Stimulated activated memory B cell treated with anti-CD40 and anti-IgM and Interleukin-4, amounts not matched to agents 10 μg/mL and 1 μg/mL and 100 μg/mL, for 72 hours (primary cell): ENCODE results near the gene RB1.

Experiments used
- ATAC-seq: fragments of 150-1000 bp; cut with Tn5 transposase; 2 replicates; pipeline ENCODE4 v1.10.0; 2021
- H3K27ac Mint-ChIP-seq: one replicate; pipeline ENCODE4 v1.8.0; 2022; ENCODE audit warnings: mild to moderate bottlenecking, mixed read lengths
- H3K27me3 Mint-ChIP-seq: one replicate; pipeline ENCODE4 v1.8.0; 2022; ENCODE audit warnings: mixed read lengths
- H3K36me3 Mint-ChIP-seq: one replicate; pipeline ENCODE4 v1.8.0; 2022; ENCODE audit warnings: mixed read lengths
- H3K4me1 Mint-ChIP-seq: one replicate; pipeline ENCODE4 v1.8.0; 2022; ENCODE audit warnings: mixed read lengths
- H3K4me3 Mint-ChIP-seq: one replicate; pipeline ENCODE4 v1.8.0; 2022; ENCODE audit warnings: mild to moderate bottlenecking, moderate library complexity, mixed read lengths
- H3K9me3 Mint-ChIP-seq: one replicate; pipeline ENCODE4 v1.8.0; 2022; ENCODE audit warnings: mixed read lengths

RB1 gene

DNA sequence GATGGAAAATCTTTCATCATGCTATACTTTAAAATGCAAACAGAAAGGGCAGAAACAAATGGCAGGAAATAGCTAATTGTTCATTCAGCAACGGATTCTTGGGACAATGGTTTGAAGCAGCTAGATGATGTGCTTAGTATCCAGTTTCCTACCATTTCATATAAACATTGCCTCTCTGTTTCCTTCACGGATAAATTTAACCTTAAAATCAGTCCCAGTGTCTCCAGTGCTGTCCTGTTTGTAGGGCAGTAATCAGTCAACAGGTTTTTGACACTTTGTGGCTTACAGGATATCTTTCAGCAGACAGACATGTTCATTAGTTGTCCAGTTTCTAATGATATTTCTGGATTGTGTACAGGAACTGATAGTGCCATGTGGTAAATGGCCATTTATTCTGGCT lies 24.7 kb upstream of the RB1 start:
- Mint-ChIP-seq H3K27me3 (no peaks in the 10 kb centered on the region), H3K4me3 (no peak overlapping the region), H3K9me3 (no peaks in the 10 kb centered on the region), H3K27ac (no peak overlapping the region), H3K4me1 (no peaks in the 10 kb centered on the region), H3K36me3 (no peaks in the 10 kb centered on the region)
- no peak for ATAC-seq

DNA sequence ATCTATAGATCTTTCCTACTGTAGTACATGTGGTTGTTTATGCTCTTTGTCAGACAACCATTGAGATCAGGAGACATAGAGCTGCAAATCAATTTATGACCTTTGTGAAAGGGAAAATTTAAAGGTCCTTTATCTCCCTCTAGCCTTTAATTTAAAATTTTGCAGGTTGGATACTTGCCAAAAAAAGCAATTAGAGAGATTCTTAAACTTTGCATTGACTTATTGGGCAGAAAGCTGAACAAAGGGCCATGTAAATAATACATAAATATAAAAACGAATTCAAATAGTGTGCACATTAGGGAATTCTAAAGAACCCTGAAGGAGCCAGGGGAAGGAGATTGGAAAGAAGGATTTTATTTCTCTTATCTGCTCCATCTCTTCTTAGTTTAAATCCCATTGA lies 22.0 kb upstream of the RB1 start:
- Mint-ChIP-seq H3K27me3 (no peaks in the 10 kb centered on the region), H3K9me3 (no peaks in the 10 kb centered on the region), H3K4me1 (peaks cover 15% of the 10 kb centered on the region), H3K27ac (no peak overlapping the region), H3K4me3 (no peak overlapping the region), H3K36me3 (no peaks in the 10 kb centered on the region)
- ATAC-seq, result no peak

DNA sequence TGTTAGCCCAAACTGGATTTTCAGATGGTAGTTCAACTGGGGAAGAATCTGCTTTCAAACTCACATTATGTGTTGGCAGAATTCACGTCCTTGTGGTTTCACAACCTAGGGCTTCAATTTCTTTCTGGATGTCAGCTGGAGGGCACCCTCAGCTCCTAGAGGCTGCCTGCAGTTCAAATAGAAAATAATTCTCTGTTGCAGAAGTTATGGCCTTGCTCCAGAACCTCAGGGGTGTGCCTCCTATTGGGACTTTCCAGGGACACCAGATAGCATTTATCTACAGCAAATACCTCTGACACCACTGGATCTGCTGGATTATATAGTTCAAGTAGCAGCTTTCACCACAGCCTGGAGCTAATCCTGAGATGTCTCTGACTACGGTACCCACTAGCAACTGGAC lies 11.8 kb upstream of the RB1 start:
- H3K27me3 Mint-ChIP-seq, result no peaks in the 10 kb centered on the region
- no peaks in the 10 kb centered on the region for H3K9me3 Mint-ChIP-seq
- peaks cover 20% of the 10 kb centered on the region for H3K4me1 Mint-ChIP-seq
- no peak overlapping the region for H3K27ac Mint-ChIP-seq
- H3K36me3 Mint-ChIP-seq, result no peaks in the 10 kb centered on the region
- H3K4me3 Mint-ChIP-seq, result no peak overlapping the region
- ATAC-seq, result no peak

DNA sequence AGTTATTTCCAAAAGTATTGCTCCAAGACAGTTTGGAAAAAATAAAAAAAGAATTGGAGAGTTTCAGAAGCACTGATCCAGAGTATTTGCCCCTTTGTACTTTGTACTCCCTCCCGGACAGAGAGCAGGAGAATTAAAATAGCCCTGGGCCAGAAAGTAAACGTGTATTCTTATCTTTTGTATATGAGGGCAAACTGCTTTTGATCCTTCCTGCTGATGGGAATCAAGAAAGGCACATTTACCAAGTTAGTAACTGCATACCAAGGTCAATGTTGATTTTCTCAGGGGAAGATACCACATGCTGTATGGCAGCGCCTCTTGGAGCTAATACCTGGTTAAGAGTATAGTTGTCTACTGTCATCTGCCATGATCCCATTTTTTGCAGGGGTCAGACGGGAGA lies 10.9 kb upstream of the RB1 start:
- Mint-ChIP-seq H3K9me3 (no peaks in the 10 kb centered on the region), H3K36me3 (no peaks in the 10 kb centered on the region), H3K27ac (no peak overlapping the region), H3K4me1 (peaks cover 14% of the 10 kb centered on the region), H3K27me3 (no peaks in the 10 kb centered on the region), H3K4me3 (no peak overlapping the region)
- ATAC-seq, result no peak

DNA sequence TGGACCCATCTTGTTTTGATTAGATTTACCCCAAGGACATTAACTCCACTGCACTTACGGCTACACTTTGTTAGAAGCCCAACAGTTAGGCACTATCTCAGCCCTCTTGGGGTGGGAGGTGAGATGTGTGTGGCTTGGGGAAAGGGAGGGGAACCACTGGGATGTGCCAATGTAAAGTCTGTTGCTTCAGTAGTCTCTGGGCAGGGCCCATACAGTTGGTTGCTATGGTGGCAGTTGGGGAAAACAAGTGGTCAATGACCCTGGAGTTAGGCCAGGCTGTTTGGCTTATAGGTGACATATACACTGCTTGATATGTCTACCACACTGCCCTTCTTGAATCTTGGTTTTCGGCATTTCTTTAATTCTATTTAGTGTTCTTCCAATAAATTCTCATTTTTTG lies 8.9 kb upstream of the RB1 start:
- no peak for ATAC-seq
- Mint-ChIP-seq H3K36me3 (no peaks in the 10 kb centered on the region), H3K9me3 (no peaks in the 10 kb centered on the region), H3K4me3 (no peak overlapping the region), H3K27me3 (no peaks in the 10 kb centered on the region), H3K4me1 (peaks cover 15% of the 10 kb centered on the region), H3K27ac (no peak overlapping the region)

DNA sequence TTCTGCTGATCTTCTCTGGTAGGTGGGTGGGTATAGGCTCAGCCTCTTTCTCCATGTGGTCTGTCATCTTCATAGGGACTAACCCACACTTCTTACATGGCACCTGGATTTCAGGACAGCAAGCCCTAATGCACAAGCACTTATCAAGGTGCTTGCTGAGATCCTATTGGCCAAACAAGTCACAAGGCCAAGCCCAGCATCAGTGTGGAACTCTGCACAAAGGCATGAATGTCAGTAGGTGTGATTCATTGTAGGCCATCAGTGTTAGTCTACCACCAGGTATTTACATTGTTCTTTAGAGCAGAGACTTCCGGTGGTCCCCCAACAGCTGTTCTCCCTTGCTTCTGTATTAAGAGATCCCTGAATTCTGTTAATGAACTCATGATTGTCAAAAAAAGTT lies 8.3 kb upstream of the RB1 start:
- Mint-ChIP-seq H3K4me3 (no peak overlapping the region), H3K27ac (no peak overlapping the region), H3K36me3 (no peaks in the 10 kb centered on the region), H3K4me1 (peaks cover 19% of the 10 kb centered on the region), H3K27me3 (no peaks in the 10 kb centered on the region), H3K9me3 (no peaks in the 10 kb centered on the region)
- ATAC-seq, result no peak

DNA sequence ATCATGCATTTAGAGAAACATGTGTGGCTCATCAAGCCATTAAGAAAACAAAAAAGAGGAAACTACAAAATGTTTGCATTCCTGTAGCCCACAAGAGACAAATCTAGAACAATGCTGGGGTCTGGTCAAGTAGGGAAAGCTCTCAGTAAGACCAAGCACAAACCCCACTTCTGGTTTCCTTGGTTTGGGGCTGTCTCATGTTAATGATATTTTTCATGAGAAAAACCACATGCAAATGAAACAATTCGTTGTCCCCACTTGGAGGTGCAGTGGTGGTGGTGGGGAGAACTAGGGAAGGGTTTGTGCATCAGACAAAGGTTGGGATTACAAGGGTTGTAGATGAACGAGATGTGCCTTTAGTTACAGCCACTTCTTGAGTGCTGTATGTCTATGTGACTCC lies 7.0 kb upstream of the RB1 start:
- ATAC-seq, result peak; percentile 88
- Mint-ChIP-seq H3K4me1 (peaks cover 19% of the 10 kb centered on the region), H3K27me3 (no peaks in the 10 kb centered on the region), H3K36me3 (no peaks in the 10 kb centered on the region), H3K4me3 (no peak overlapping the region), H3K9me3 (no peaks in the 10 kb centered on the region), H3K27ac (peak overlapping the region; percentile 49)

DNA sequence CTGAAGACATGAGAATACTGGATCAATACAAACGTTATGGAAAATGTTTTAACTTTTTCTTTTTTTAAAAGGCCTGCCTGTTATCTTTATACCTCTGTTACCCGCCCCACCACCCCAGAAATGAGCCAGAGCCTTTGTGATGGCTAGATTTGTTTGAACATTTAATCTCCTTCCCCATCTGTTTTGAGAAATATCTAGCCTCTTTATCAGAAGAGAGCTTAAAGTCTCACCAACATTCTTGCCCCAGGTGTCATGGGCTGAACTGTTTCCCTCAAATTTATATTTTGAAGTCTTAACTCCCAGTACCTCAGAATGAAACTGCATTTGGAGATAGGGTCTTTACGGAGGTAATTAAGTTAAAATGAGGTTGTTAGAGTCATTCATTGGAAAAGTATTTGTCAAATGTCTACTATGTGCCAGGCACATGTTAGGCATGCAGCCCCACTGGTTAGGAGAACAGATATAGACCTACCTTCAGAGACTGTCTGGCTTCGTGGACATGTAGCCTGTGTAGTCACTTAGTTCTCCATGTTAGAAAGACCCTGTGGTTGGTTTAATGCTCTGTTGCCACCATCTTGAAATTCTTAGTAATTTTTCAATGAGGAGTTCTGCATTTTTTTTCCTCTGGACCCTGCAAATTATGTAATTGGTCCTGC lies 6.3 kb upstream of the RB1 start:
- Mint-ChIP-seq H3K36me3 (no peaks in the 10 kb centered on the region), H3K4me1 (peaks cover 19% of the 10 kb centered on the region), H3K27me3 (no peaks in the 10 kb centered on the region), H3K27ac (peak overlapping the region; percentile 49), H3K4me3 (no peak overlapping the region), H3K9me3 (no peaks in the 10 kb centered on the region)
- peak; percentile 5 for ATAC-seq

DNA sequence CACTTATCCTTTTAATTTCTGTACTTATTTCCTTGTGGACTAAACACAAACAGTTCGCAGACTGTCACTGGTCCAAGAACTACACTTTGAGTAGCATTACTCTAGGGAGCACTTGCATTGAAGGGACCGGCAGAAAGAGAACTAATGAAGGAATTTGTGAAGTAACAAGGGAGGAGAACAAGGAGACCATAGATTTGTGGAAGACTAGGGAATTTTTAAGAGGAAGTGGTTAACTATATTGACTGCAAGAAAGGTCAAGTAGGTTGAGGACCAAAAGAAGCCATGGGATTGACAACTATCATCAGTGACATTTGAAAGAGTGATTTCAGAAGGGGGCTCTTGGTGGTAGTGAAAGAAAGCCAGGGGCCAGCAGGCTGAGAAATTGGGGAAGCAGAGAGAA lies 4.0 kb upstream of the RB1 start:
- Mint-ChIP-seq H3K36me3 (no peaks in the 10 kb centered on the region), H3K9me3 (no peaks in the 10 kb centered on the region), H3K4me1 (peaks cover 30% of the 10 kb centered on the region), H3K4me3 (no peak overlapping the region), H3K27me3 (no peaks in the 10 kb centered on the region), H3K27ac (no peak overlapping the region)
- no peak for ATAC-seq

DNA sequence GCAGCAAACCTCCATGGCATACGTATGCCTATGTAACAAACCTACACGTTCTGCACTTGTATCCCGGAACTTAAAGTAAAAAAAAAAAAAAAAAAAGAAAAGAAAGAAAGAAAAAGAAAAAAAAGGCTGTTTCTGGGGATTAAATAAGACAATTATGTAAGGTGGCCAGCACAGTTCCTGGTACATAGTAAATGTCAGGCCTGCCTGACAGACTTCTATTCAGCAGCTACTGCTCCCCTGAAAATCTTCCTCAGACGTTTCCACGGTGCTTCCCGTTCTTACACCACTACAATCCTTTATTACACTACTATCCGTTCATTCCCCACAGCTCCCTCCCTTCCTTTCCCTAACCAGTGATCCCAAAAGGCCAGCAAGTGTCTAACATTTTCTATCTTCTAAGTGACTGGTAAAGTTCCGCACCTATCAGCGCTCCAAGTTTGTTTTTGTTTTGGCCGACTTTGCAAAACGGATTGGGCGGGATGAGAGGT lies 636 bp upstream of the RB1 start:
- H3K9me3 Mint-ChIP-seq, result no peaks in the 10 kb centered on the region
- ATAC-seq, result no peak
- peak overlapping the region; percentile 98 for H3K4me3 Mint-ChIP-seq
- H3K4me1 Mint-ChIP-seq, result peaks cover 39% of the 10 kb centered on the region
- H3K27me3 Mint-ChIP-seq, result no peaks in the 10 kb centered on the region
- H3K27ac Mint-ChIP-seq, result peak overlapping the region; percentile 96
- peaks cover 26% of the 10 kb centered on the region for H3K36me3 Mint-ChIP-seq

DNA sequence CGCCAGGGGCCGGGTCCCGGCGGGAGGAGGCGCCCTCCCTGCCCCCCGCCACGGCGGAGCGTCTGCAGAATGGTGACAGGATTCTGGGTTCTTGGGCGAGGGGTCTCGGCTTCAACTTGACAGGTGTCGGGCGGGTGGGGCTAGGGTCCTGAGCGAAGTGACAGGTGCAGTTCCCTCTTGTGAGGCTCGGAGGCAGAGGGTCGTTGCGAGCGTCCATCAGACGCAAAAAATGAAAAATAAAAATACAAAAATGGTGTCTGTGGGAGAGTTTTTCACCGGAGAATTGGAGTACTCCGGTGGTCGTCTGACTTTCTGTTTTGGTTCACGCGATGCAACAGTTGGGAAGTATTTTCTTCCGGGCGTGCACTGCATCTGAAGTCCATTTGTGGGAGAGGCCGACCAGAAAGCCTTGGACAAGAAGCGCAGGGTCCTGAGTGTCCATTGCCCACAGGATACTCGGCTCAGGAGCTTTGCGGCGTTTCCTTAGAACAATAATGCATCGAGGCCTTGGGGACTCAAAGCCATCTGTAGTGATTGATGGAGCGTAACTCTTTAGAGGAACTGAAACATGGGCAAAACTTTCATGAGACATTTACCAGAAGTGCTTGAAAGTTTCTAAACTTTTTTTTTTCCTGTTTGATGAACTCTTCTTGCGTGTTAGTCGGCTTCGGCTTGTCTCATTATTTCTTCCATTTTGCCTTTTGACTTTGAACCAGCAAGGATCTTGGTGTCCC lies 759 bp downstream of the RB1 start:
- Mint-ChIP-seq H3K4me1 (peaks cover 40% of the 10 kb centered on the region), H3K9me3 (no peaks in the 10 kb centered on the region), H3K27ac (peak overlapping the region; percentile 96), H3K4me3 (peak overlapping the region; percentile 98), H3K27me3 (no peaks in the 10 kb centered on the region), H3K36me3 (peaks cover 30% of the 10 kb centered on the region)
- ATAC-seq, result peak; percentile 90

DNA sequence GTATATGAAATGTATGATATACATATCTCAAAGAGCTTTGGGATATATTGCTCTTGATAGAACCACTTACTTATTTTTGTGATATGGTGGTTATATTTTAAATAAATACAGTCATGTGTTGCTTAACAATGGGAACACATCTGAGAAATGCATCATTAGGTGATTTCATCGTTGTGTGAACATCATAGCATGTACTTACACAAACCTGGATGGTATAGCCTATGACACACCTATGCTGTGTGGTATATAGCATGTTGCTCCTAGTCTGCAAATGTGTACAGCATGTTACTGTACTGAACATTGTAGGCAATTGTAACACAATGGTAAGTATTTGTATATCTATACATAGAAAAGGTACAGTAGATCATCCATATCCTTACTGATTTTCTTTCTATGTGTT lies 7.7 kb downstream of the RB1 start:
- H3K27ac Mint-ChIP-seq, result no peak overlapping the region
- no peak for ATAC-seq
- H3K4me1 Mint-ChIP-seq, result peaks cover 44% of the 10 kb centered on the region

DNA sequence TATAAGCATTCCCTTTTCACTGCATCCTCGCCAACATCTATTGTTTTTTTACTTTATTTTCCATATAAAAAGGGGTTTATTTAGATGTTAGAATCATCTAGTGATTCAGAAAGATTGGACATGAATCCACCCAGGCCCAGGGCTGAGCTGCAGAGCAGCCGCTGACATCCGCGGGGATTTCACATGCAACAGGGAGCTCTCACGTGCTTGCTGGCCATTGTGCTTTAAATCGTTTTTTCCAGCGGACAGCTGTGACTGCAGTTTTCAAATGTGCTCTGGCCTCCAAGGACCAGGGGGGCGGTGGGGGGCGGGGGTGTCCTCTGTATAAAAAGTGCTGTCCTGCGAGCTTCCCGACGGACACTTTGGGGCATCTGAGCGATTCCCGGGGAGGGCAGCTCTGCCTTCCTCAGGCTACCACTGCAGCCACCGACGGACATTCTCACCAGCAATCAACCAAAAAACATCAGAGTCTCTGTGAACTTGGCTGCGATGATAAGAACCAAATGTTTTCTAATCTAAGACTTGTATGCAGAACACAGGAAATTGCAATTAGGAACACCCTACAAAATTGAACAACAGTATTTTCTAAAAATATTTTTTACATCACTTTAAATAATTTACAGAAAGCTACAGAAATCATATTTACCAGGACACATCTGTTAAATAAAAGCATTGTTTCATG lies 12.6 kb downstream of the RB1 start:
- H3K9me3 Mint-ChIP-seq, result peaks cover 2% of the 10 kb centered on the region
- H3K4me1 Mint-ChIP-seq, result peaks cover 55% of the 10 kb centered on the region

More for the DNA sequence above, 7.7 kb downstream of the RB1 start:
- Mint-ChIP-seq H3K4me3 (no peak overlapping the region), H3K9me3 (no peaks in the 10 kb centered on the region), H3K27me3 (no peaks in the 10 kb centered on the region), H3K36me3 (peaks cover 56% of the 10 kb centered on the region)

DNA sequence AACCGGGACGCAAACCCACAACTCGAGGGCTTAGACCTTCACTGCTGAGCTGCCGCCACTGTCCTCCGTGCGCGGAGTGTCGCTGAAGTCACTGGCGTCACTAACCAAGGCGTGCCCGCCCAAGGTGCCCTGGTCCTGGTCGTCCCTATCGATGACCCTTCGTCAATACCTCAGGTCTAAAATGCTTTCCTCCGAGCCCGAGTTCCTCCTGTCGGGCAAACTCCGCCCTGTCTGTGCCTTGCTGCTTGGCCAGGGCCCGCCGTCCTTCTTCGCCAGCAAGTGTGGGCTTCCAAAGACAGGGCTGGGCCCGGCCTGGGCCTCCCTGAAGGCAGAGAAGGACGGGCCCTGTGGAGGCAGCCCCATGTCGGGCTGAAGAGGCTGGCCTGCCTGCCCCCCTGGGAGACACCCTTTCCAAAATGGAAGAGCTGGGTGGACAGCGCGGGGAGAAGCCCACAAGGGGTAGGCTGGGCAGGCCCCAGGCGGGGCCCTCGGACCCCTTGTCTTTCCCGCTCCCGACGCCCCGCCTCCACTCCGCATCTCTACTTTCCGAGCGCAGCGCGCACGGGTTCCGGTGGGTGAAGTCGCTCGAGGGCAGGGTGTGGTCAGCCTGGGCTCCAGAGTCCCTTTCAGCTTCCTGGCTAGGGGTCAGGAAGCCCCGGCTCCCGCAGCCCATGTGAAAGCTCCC lies 13.4 kb downstream of the RB1 start:
- H3K27me3 Mint-ChIP-seq, result peaks cover 8% of the 10 kb centered on the region
- no peak overlapping the region for H3K4me3 Mint-ChIP-seq
- peaks cover 55% of the 10 kb centered on the region for H3K4me1 Mint-ChIP-seq
- H3K36me3 Mint-ChIP-seq, result peaks cover 87% of the 10 kb centered on the region
- H3K9me3 Mint-ChIP-seq, result peaks cover 5% of the 10 kb centered on the region
- no peak overlapping the region for H3K27ac Mint-ChIP-seq
- peak; percentile 24 for ATAC-seq

More for the DNA sequence above, 12.6 kb downstream of the RB1 start:
- peaks cover 80% of the 10 kb centered on the region for H3K36me3 Mint-ChIP-seq
- H3K27me3 Mint-ChIP-seq, result peaks cover 8% of the 10 kb centered on the region
- H3K27ac Mint-ChIP-seq, result no peak overlapping the region
- H3K4me3 Mint-ChIP-seq, result no peak overlapping the region
- ATAC-seq, result no peak
